Psoas muscle (tissue), 8 donors: ENCODE measurements around the gene NRTN. TPM values are rescaled to one million over a fixed set of nuclear protein-coding genes. Genes with fewer than 3 reads are reported as not detected.

ENCODE experiments used
- ATAC-seq, 4 donors: fragments of 200-7000 bp; cut with Tn5 transposase; one replicate each; pipeline ENCODE4 v1.9.1; 2020; ENCODE audit warnings: moderate library complexity in 3 of 4, mild to moderate bottlenecking in 2 of 4
- DNase-seq, 2 donors: peaks; one replicate each; pipeline ENCODE4 v3.0.0-alpha.2; 2020
- H3K27ac ChIP-seq: fragments of 200-600 bp; one replicate; pipeline ENCODE4 v1.8.0; 2022
- H3K27me3 ChIP-seq, 3 donors: fragments of 200-600 bp in 1 of 3; one replicate each; pipeline versions ENCODE4 v1.6.1 to v1.8.0; 2013 to 2022; ENCODE audit warnings: low read length in 2 of 3, mild to moderate bottlenecking in 2 of 3, moderate library complexity in 1 of 3; ENCODE audit not compliant: insufficient read depth in 3 of 3
- H3K36me3 ChIP-seq, 2 donors: fragments of 200-600 bp in 1 of 2; one replicate each; pipeline versions ENCODE4 v1.6.1 to v1.8.0; 2013 to 2022; ENCODE audit warnings: low read depth in 1 of 2, mild to moderate bottlenecking in 1 of 2, moderate library complexity in 1 of 2; ENCODE audit not compliant: insufficient read depth in 1 of 2
- H3K4me1 ChIP-seq: fragments of 200-600 bp; one replicate; pipeline ENCODE4 v1.8.0; 2022
- H3K4me3 ChIP-seq: fragments of 200-600 bp; one replicate; pipeline ENCODE4 v1.8.0; 2022; ENCODE audit warnings: mild to moderate bottlenecking
- H3K9me3 ChIP-seq: fragments of 200-600 bp; one replicate; pipeline ENCODE4 v1.8.0; 2022
- CTCF ChIP-seq: fragments of 200-600 bp; IDR thresholded peaks from one replicate; pipeline ENCODE4 v1.8.0; 2022; ENCODE audit warnings: antibody characterized with exemption
- WGBS, 3 donors: extraction: QIAGEN DNeasy Blood & Tissue Kit; methylation state at CpG; one replicate each; pipeline versions ENCODE4 v1.1.6 to v1.1.7; 2013; 5-methylcytosine and 5-hydroxymethylcytosine counted together
- intact Hi-C, 2 donors: fragments of 100-400 bp; cut with DNase I; formaldehyde crosslinking; loops; one replicate each; pipeline versions ENCODE4 v1.11.0 to v1.14.2; 2022
- long read RNA-seq, 2 donors: library from polyadenylated mRNA; unstranded; transcript quantifications; one replicate each; pipeline ENCODE4 v2.0.0, GENCODE V29; 2021
- polyA plus RNA-seq, 3 donors: library from polyadenylated mRNA; stranded (reverse); fragments of 200-250 nt; gene quantifications; one replicate each; pipeline ENCODE4 v1.2.3, GENCODE V29; 2013
- total RNA-seq, 4 donors: library from RNA; stranded (reverse); fragmentation: NEBNext Ultra II Directional in 2 of 4; extraction: Animal tissue kit (Norgen Biotek cat#: 25700) in 2 of 4; gene quantifications; one replicate each; pipeline versions ENCODE4 v1.2.1 to v1.2.4, GENCODE V29; 2021 to 2023
- donor health status: healthy with polysubstance abuse.
- donor health status: DM: no; HTN: no; CAD: no; lungs with moderate emphysema.
- donor health status: Bipolar disorder and iron deficiency.
- donor health status: healthy.
- donor health status: DM: yes; HTN: yes; CAD: no.
- donor health status: DM: no; HTN: no; CAD: no.
- donor health status: DM: no; HTN: no; CAD: no.
- donor health status: DM: yes; HTN: yes; CAD: no.

NRTN gene
- not detected for total RNA-seq
- not detected for polyA plus RNA-seq
- long read RNA-seq, donor 1: 0 reads
- long read RNA-seq, donor 2: 0 reads

- H3K9me3 ChIP-seq: no peaks in the 10 kb centered on the region
- intact Hi-C loops: loop anchor here in 1 of 2 donors (2.0 to 10.0 kb wide), 2 partner anchors 88 to 220 kb away; no protein-coding TSS in a partner anchor
- DNase-seq: no peak
- no peak for ATAC-seq
- H3K4me3 ChIP-seq: peak within 1 kb of the TSS; percentile 43
- H3K27ac ChIP-seq: no peak within 1 kb of the TSS
- H3K27me3 ChIP-seq: peaks cover 0 to 70% (median 32%) of the 10 kb centered on the region in 3 donors
- no peaks in the 10 kb centered on the region for H3K36me3 ChIP-seq
- TF ChIP-seq CTCF: no peak
- 1% methylated on average over 32 to 106 of the region's 107 CpGs for WGBS, 3 donors
- H3K4me1 ChIP-seq: no peaks in the 10 kb centered on the region
Observed at GRCh38 chr19:5804516-5805461, at the start of gene NRTN. NRTN (plus strand) TSS chr19:5805067; CDS start chr19:5824166, 19,099 bp downstream.

- DNase-seq (no peak), ATAC-seq (no peak)
- Histone ChIP-seq H3K4me1 (no peaks in the 10 kb centered on the region), H3K9me3 (no peaks in the 10 kb centered on the region), H3K27ac (no peak overlapping the region), H3K36me3 (no peaks in the 10 kb centered on the region), H3K4me3 (no peak overlapping the region), H3K27me3 (peaks cover 0 to 4% (median 0%) of the 10 kb centered on the region in 3 donors)
- TF ChIP-seq CTCF: no peak
- WGBS, 3 donors: 88 to 95% (median 89%) methylated on average over 5 of the region's 5 CpGs
- intact Hi-C loops: no loop called here
Observed at GRCh38 chr19:5762608-5763217, 42.2 kb upstream of the NRTN start.

GRCh38 chr19:5765220-5765619 is 39.6 kb upstream of the NRTN start:
- intact Hi-C loops: no loop called here
- no peaks in the 10 kb centered on the region for H3K9me3 ChIP-seq
- H3K4me3 ChIP-seq: no peak overlapping the region
- TF ChIP-seq CTCF: no peak
- ATAC-seq (no peak), DNase-seq (no peak)
- H3K27ac ChIP-seq: no peak overlapping the region
- no peaks in the 10 kb centered on the region for H3K36me3 ChIP-seq
- no peaks in the 10 kb centered on the region for H3K4me1 ChIP-seq
- no peaks in the 10 kb centered on the region for H3K27me3 ChIP-seq
- WGBS, 3 donors: 87 to 91% (median 91%) methylated on average over 3 of the region's 3 CpGs

- peaks cover 0 to 2% (median 0%) of the 10 kb centered on the region in 3 donors for H3K27me3 ChIP-seq
- 91 to 95% (median 91%) methylated on average over 10 of the region's 10 CpGs for WGBS, 3 donors
- TF ChIP-seq CTCF: no peak
- no peaks in the 10 kb centered on the region for H3K36me3 ChIP-seq
- no peak for ATAC-seq
- H3K4me3 ChIP-seq: no peak overlapping the region
- H3K9me3 ChIP-seq: no peaks in the 10 kb centered on the region
- intact Hi-C loops: no loop called here
- H3K27ac ChIP-seq: no peak overlapping the region
- H3K4me1 ChIP-seq: no peaks in the 10 kb centered on the region
- DNase-seq: no peak
Observed at GRCh38 chr19:5767949-5768348, 36.9 kb upstream of the NRTN start.
